Glutamatergic neuron (in vitro differentiated cells): ENCODE measurements around the gene TTC17. TPM values are rescaled to one million over a fixed set of nuclear protein-coding genes. Genes with fewer than 3 reads are reported as not detected.

ENCODE experiments used
- DNase-seq: peaks from one replicate; pipeline ENCODE4 v3.0.0; 2022
- H3K27ac Mint-ChIP-seq: one replicate; pipeline ENCODE4 v1.8.0; 2020; ENCODE audit warnings: mild to moderate bottlenecking, mixed read lengths, inconsistent platforms; ENCODE audit not compliant: unreplicated experiment
- H3K27me3 Mint-ChIP-seq: one replicate; pipeline ENCODE4 v1.8.0; 2020; ENCODE audit warnings: mild to moderate bottlenecking, moderate library complexity, mixed read lengths, inconsistent platforms; ENCODE audit not compliant: unreplicated experiment
- H3K36me3 Mint-ChIP-seq: one replicate; pipeline ENCODE4 v1.8.0; 2020; ENCODE audit warnings: mild to moderate bottlenecking, mixed read lengths, inconsistent platforms; ENCODE audit not compliant: unreplicated experiment
- H3K4me1 Mint-ChIP-seq: one replicate; pipeline ENCODE4 v1.8.0; 2020; ENCODE audit warnings: mild to moderate bottlenecking, low read depth, mixed read lengths, inconsistent platforms; ENCODE audit not compliant: unreplicated experiment
- H3K4me3 Mint-ChIP-seq: one replicate; pipeline ENCODE4 v1.8.0; 2020; ENCODE audit warnings: mild to moderate bottlenecking, mixed read lengths, inconsistent platforms; ENCODE audit not compliant: unreplicated experiment
- H3K9me3 Mint-ChIP-seq: one replicate; pipeline ENCODE4 v1.8.0; 2020; ENCODE audit warnings: mild to moderate bottlenecking, moderate library complexity, mixed read lengths, inconsistent platforms; ENCODE audit not compliant: unreplicated experiment
- CTCF ChIP-seq: fragments of 200-600 bp; sonication (generic); IDR thresholded peaks from one replicate; pipeline ENCODE4 v1.5.0; 2021; ENCODE audit not compliant: partially characterized antibody, unreplicated experiment
- total RNA-seq: library from RNA; stranded (reverse); fragmentation: NEBNext Ultra II Directional; extraction: Animal tissue kit (Norgen Biotek cat#: 25700); gene quantifications from one replicate; pipeline ENCODE4 v1.2.1, GENCODE V29; 2021; ENCODE audit not compliant: unreplicated experiment

The TTC17 gene
- total RNA-seq, 1 donor from 2014 or later, result 92.0 TPM

- Mint-ChIP-seq H3K4me3 (no peak overlapping the region), H3K27ac (no peak overlapping the region), H3K9me3 (peaks cover 2% of the 10 kb centered on the region), H3K27me3 (no peaks in the 10 kb centered on the region), H3K36me3 (no peaks in the 10 kb centered on the region), H3K4me1 (no peaks in the 10 kb centered on the region)
- no peak for TF ChIP-seq CTCF
- DNase-seq, result no peak
These were observed 139.8 kb downstream of the TTC17 start for GRCh38 chr11:43498561-43498960.

GRCh38 chr11:43503417-43503816, 144.7 kb downstream of the TTC17 start:
- H3K9me3 Mint-ChIP-seq, result peaks cover 3% of the 10 kb centered on the region
- TF ChIP-seq CTCF, result no peak
- peaks cover 3% of the 10 kb centered on the region for H3K27me3 Mint-ChIP-seq
- no peak overlapping the region for H3K27ac Mint-ChIP-seq
- H3K36me3 Mint-ChIP-seq, result no peaks in the 10 kb centered on the region
- H3K4me3 Mint-ChIP-seq, result no peak overlapping the region
- no peak for DNase-seq
- H3K4me1 Mint-ChIP-seq, result peaks cover 2% of the 10 kb centered on the region

- Mint-ChIP-seq H3K4me1 (peaks cover 2% of the 10 kb centered on the region), H3K27ac (no peak overlapping the region), H3K36me3 (no peaks in the 10 kb centered on the region), H3K9me3 (peaks cover 3% of the 10 kb centered on the region), H3K27me3 (peaks cover 3% of the 10 kb centered on the region), H3K4me3 (no peak overlapping the region)
- peak; percentile 31 for DNase-seq
- TF ChIP-seq CTCF, result no peak
These were observed 145.7 kb downstream of the TTC17 start for GRCh38 chr11:43504316-43504950.

GRCh38 chr11:43505171-43505570, 146.5 kb downstream of the TTC17 start:
- peaks cover 3% of the 10 kb centered on the region for H3K27me3 Mint-ChIP-seq
- no peaks in the 10 kb centered on the region for H3K36me3 Mint-ChIP-seq
- TF ChIP-seq CTCF, result no peak
- DNase-seq, result no peak
- H3K4me3 Mint-ChIP-seq, result no peak overlapping the region
- H3K4me1 Mint-ChIP-seq, result peaks cover 2% of the 10 kb centered on the region
- H3K9me3 Mint-ChIP-seq, result peaks cover 3% of the 10 kb centered on the region
- no peak overlapping the region for H3K27ac Mint-ChIP-seq

- no peaks in the 10 kb centered on the region for H3K36me3 Mint-ChIP-seq
- no peak for TF ChIP-seq CTCF
These were observed 148.5 kb downstream of the TTC17 start for GRCh38 chr11:43507171-43507570.

More at GRCh38 chr11:43507171-43507570, 148.5 kb downstream of the TTC17 start:
- peaks cover 4% of the 10 kb centered on the region for H3K27me3 Mint-ChIP-seq
- no peak overlapping the region for H3K4me3 Mint-ChIP-seq
- no peak for DNase-seq
- H3K9me3 Mint-ChIP-seq, result peaks cover 4% of the 10 kb centered on the region
- H3K27ac Mint-ChIP-seq, result no peak overlapping the region
- peaks cover 2% of the 10 kb centered on the region for H3K4me1 Mint-ChIP-seq
